Spleen (tissue), 7 donors: ENCODE data around the gene YAE1.

Experiments used
- CTCF ChIP-seq, 11 experiments: fragments of 200-600 bp in 7 of 11; fragments of 450-650 bp in 4 of 11; sonication (generic) in 4 of 11; IDR thresholded peaks in 8 of 11; conservative IDR thresholded peaks in 3 of 11; 1 replicate in 7 of 11; 2 replicates in 4 of 11; pipeline versions ENCODE4 v1.4.0 to v1.8.0; 2016 to 2021; ENCODE audit warnings: antibody characterized with exemption in 11 of 11, inconsistent platforms in 4 of 11, mild to moderate bottlenecking in 1 of 11
- POLR2A ChIP-seq, 3 donors: fragments of 450-650 bp; IDR thresholded peaks; one replicate each; pipeline ENCODE4 v1.5.1; 2017; ENCODE audit warnings: antibody characterized with exemption in 3 of 3, mild to moderate bottlenecking in 1 of 3
- donor health status: DM: no; HTN: no; CAD: no; lungs with moderate emphysema.
- donor health status: DM: no; HTN: no; CAD: no.
- donor health status: DM: no; HTN: no; CAD: no.

- TF ChIP-seq CTCF (IDR thresholded peaks at IDR 0.05 in 8 of 11, conservative IDR thresholded peaks at IDR 0.05 in 3 of 11): no peak
- TF ChIP-seq POLR2A (IDR thresholded peaks at IDR 0.05): no peak
These were observed 11.1 kb downstream of the YAE1 start for GRCh38 chr7:39577229-39577874.
